PC-9 (cell line): ENCODE data around the gene COG5. TPM values are rescaled to one million over a fixed set of nuclear protein-coding genes. Genes with fewer than 3 reads are reported as not detected.

Experiments
- BruUV-seq: library from RNA; stranded (reverse); fragments of 400-500 nt; replicated peaks from 2 replicates; lab custom pipeline; 2021; lab: Mats Ljungman, UMichigan
- CTCF ChIA-PET: fragments of 300-600 bp; sonication (Branson Sonifier 250); formaldehyde crosslinking; loops from one replicate; lab custom pipeline; 2022; ENCODE audit warnings: antibody characterized with exemption; lab: Charles Lee
- POLR2A ChIA-PET: fragments of 300-600 bp; sonication (Branson Sonifier 250); formaldehyde crosslinking; loops from one replicate; lab custom pipeline; 2022; ENCODE audit warnings: antibody characterized with exemption; ENCODE audit not compliant: unreplicated experiment; lab: Charles Lee
- DNase-seq, 2 experiments: peaks; one replicate each; pipeline versions ENCODE4 v3.0.0 to v3.0.0-alpha.2; 2015 to 2022; ENCODE audit warnings: mixed read lengths in 1 of 2
- H2AFZ ChIP-seq: fragments of 200-600 bp; sonication (generic); 2 replicates; pipeline ENCODE4 v1.8.1; 2017; ENCODE audit warnings: antibody characterized with exemption
- H3F3A ChIP-seq: fragments of 200-600 bp; sonication (generic); 2 replicates; pipeline ENCODE4 v1.8.1; 2017; ENCODE audit warnings: antibody characterized with exemption, mild to moderate bottlenecking, low read depth; ENCODE audit not compliant: insufficient read depth
- H3K27ac ChIP-seq: fragments of 200-600 bp; sonication (generic); 2 replicates; pipeline ENCODE4 v1.6.1; 2016; ENCODE audit warnings: mixed run types
- H3K27me3 ChIP-seq: fragments of 200-600 bp; sonication (generic); 2 replicates; pipeline ENCODE4 v1.6.1; 2016; ENCODE audit warnings: low read depth, mixed run types; ENCODE audit not compliant: insufficient read depth
- H3K36me3 ChIP-seq: fragments of 200-600 bp; sonication (generic); 2 replicates; pipeline ENCODE4 v1.6.1; 2016; ENCODE audit warnings: low read depth, mixed run types
- H3K4me1 ChIP-seq: fragments of 200-600 bp; sonication (generic); replicated peaks from 2 replicates; pipeline ENCODE4 v1.6.1; 2016; ENCODE audit warnings: mixed run types; ENCODE audit not compliant: insufficient read depth
- H3K4me2 ChIP-seq: fragments of 200-600 bp; sonication (generic); 2 replicates; pipeline ENCODE4 v1.6.1; 2017; ENCODE audit warnings: mixed run types
- H3K4me3 ChIP-seq: fragments of 200-600 bp; sonication (generic); 2 replicates; pipeline ENCODE4 v1.6.1; 2016; ENCODE audit warnings: mixed run types
- H3K79me2 ChIP-seq: fragments of 200-600 bp; sonication (generic); 2 replicates; pipeline ENCODE4 v1.6.1; 2017; ENCODE audit warnings: low read depth, mixed run types
- H3K9me2 ChIP-seq: fragments of 200-600 bp; sonication (generic); 2 replicates; pipeline ENCODE4 v1.8.1; 2017; ENCODE audit warnings: mild to moderate bottlenecking; ENCODE audit not compliant: insufficient read depth
- H3K9me3 ChIP-seq: fragments of 200-600 bp; sonication (generic); 2 replicates; pipeline ENCODE4 v1.8.1; 2016; ENCODE audit warnings: low read depth; ENCODE audit not compliant: insufficient read depth
- H4K20me1 ChIP-seq: fragments of 200-600 bp; sonication (generic); 2 replicates; pipeline ENCODE4 v1.8.1; 2017; ENCODE audit not compliant: insufficient read depth
- CTCF ChIP-seq: fragments of 200-600 bp; sonication (generic); conservative IDR thresholded peaks from 2 replicates; pipeline ENCODE4 v1.6.1; 2017; ENCODE audit warnings: mixed run types, antibody characterized with exemption, mild to moderate bottlenecking, moderate library complexity
- EZH2 ChIP-seq: fragments of 200-600 bp; sonication (generic); IDR thresholded peaks from 2 replicates; pipeline ENCODE4 v1.8.0; 2017; ENCODE audit warnings: antibody characterized with exemption, low read depth
- intact Hi-C: fragments of 100-400 bp; cut with micrococcal nuclease; formaldehyde crosslinking; loops from one replicate; pipeline ENCODE4 v1.10.0; 2022; ENCODE audit not compliant: unreplicated experiment
- total RNA-seq: library from RNA; stranded (reverse); gene quantifications from 2 replicates; pipeline ENCODE4 v1.2.3, GENCODE V29; 2021

Gene COG5
- total RNA-seq, 1 experiment from 2014 or later = 43.5 TPM

- peaks cover 32% of the 10 kb centered on the region for H3F3A ChIP-seq
- H3K36me3 ChIP-seq = no peaks in the 10 kb centered on the region
- no peaks in the 10 kb centered on the region for H4K20me1 ChIP-seq
- H3K9me3 ChIP-seq = no peaks in the 10 kb centered on the region
- peaks cover 12% of the 10 kb centered on the region; the same call in 1 of the 2 replicates for H3K79me2 ChIP-seq
- no peaks in the 10 kb centered on the region for H3K27me3 ChIP-seq
- no peak overlapping the region for H3K27ac ChIP-seq
- 0 out of 2 replicates have a peak, but pooled peaks cover under 1% of the 10 kb centered on the region for H3K9me2 ChIP-seq
- no peak overlapping the region for H3K4me2 ChIP-seq
- no TSS peak for BruUV-seq
- CTCF ChIA-PET = interaction anchor here (0.6 kb wide), 1 partner anchor 501 kb away, joined by 8 read pairs; no protein-coding TSS in a partner anchor
- H3K4me3 ChIP-seq = no peak overlapping the region
- TF ChIP-seq EZH2 (no peak), CTCF (no peak)
- DNase-seq = no peak
- no peak overlapping the region for H2AFZ ChIP-seq
- intact Hi-C loops = no loop called here
- peaks cover 36% of the 10 kb centered on the region for H3K4me1 ChIP-seq
- POLR2A ChIA-PET = no interaction called here
These were observed 60.9 kb downstream of the COG5 start for GRCh38 chr7:107502797-107503196.

GRCh38 chr7:107502154-107502553 lies 61.6 kb downstream of the COG5 start:
- POLR2A ChIA-PET = no interaction called here
- 0 out of 2 replicates have a peak, but pooled peaks cover 5% of the 10 kb centered on the region for H3K9me2 ChIP-seq
- TF ChIP-seq EZH2 = no peak
- H3K27me3 ChIP-seq = no peaks in the 10 kb centered on the region
- H3K4me2 ChIP-seq = no peak overlapping the region
- no TSS peak for BruUV-seq
- peaks cover 26% of the 10 kb centered on the region for H3F3A ChIP-seq
- H3K4me3 ChIP-seq = no peak overlapping the region
- intact Hi-C loops = no loop called here
- H3K27ac ChIP-seq = no peak overlapping the region
- CTCF ChIA-PET = interaction anchor here (0.6 kb wide), 1 partner anchor 502 kb away, joined by 8 read pairs; no protein-coding TSS in a partner anchor
- DNase-seq = no peak
- H3K79me2 ChIP-seq = peaks cover 18% of the 10 kb centered on the region; the same call in 1 of the 2 replicates
- H3K36me3 ChIP-seq = no peaks in the 10 kb centered on the region
- no peaks in the 10 kb centered on the region for H3K9me3 ChIP-seq
- H3K4me1 ChIP-seq = peaks cover 29% of the 10 kb centered on the region
- no peak overlapping the region for H2AFZ ChIP-seq
- H4K20me1 ChIP-seq = no peaks in the 10 kb centered on the region

- no TSS peak for BruUV-seq
- ChIA-PET CTCF (interaction anchor here (1.0 kb wide), 1 partner anchor 93 kb away, joined by 3 read pairs; no protein-coding TSS in a partner anchor), POLR2A (interaction anchor here (0.6 kb wide), 1 partner anchor 118 kb away, joined by 5 read pairs; no protein-coding TSS in a partner anchor)
- Histone ChIP-seq H3K9me2 (0 out of 2 replicates have a peak, but pooled peaks cover 5% of the 10 kb centered on the region), H4K20me1 (no peaks in the 10 kb centered on the region), H3K79me2 (peaks cover 20% of the 10 kb centered on the region; the same call in 1 of the 2 replicates), H3F3A (peaks cover 20% of the 10 kb centered on the region), H3K27ac (no peak overlapping the region), H3K4me1 (peaks cover 24% of the 10 kb centered on the region), H2AFZ (no peak overlapping the region), H3K36me3 (no peaks in the 10 kb centered on the region), H3K27me3 (no peaks in the 10 kb centered on the region), H3K9me3 (no peaks in the 10 kb centered on the region), H3K4me2 (no peak overlapping the region), H3K4me3 (no peak overlapping the region)
- intact Hi-C loops = no loop called here
- TF ChIP-seq EZH2 (no peak), CTCF (peak; percentile 54)
- no peak for DNase-seq
These were observed 62.1 kb downstream of the COG5 start for GRCh38 chr7:107501593-107501992.
